Mesodermal cell (in vitro differentiated cells): ENCODE results near the gene SPRYD7.

Experiments used
- H3K27ac ChIP-seq: 2 replicates; pipeline ENCODE4 v1.7.0; 2013; ENCODE audit warnings: mild to moderate bottlenecking, low read depth, low read length, moderate library complexity; ENCODE audit not compliant: severe bottlenecking
- H3K36me3 ChIP-seq: 2 replicates; pipeline ENCODE4 v1.7.1; 2013; ENCODE audit warnings: mild to moderate bottlenecking, low read length, moderate library complexity; ENCODE audit not compliant: control insufficient read depth, insufficient read depth
- H3K4me1 ChIP-seq: one replicate; pipeline ENCODE4 v1.7.1; 2013; ENCODE audit warnings: mild to moderate bottlenecking, low read length; ENCODE audit not compliant: insufficient read depth, control insufficient read depth, poor library complexity, severe bottlenecking
- H3K4me3 ChIP-seq: 2 replicates; pipeline ENCODE4 v1.7.0; 2013; ENCODE audit warnings: low read length, control low read depth, mild to moderate bottlenecking; ENCODE audit not compliant: insufficient read depth, poor library complexity, severe bottlenecking; ENCODE audit errors: extremely low read depth
- H3K9me3 ChIP-seq: 2 replicates; pipeline ENCODE4 v1.7.1; 2013; ENCODE audit warnings: mild to moderate bottlenecking, low read length, moderate library complexity; ENCODE audit not compliant: control insufficient read depth
- WGBS, 2 experiments: methylation state at CpG; one replicate each; pipeline ENCODE4 v1.1.5; 2013; ENCODE audit warnings: missing lambda C conversion rate in 2 of 2; ENCODE audit not compliant: insufficient coverage in 2 of 2; 5-methylcytosine and 5-hydroxymethylcytosine counted together

SPRYD7 gene

DNA sequence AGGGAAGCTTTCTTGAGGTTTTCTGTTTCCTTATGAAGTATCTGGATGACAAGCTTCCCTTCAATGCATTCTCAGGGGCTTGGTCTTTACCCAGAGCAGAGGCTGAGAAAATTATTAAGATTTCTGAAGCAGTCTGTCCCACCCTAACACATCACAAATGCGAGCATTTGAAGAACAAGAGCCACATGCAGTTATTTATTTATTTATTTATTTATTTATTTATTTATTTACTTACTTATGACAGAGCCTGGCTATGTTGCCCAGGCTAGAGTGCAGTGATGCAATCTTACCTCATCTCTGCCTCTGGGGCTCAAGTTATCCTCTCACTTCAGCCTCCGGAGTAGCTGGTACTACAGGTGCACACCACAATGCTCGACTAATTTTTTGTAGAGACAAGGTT lies 38.4 kb downstream of the SPRYD7 start:
- no peak overlapping the region for H3K4me3 ChIP-seq
- WGBS, 2 experiments = 80 to 84% methylated on average over 2 of the region's 3 CpGs
- H3K9me3 ChIP-seq = no peaks in the 10 kb centered on the region
- no peaks in the 10 kb centered on the region for H3K4me1 ChIP-seq
- no peak overlapping the region for H3K27ac ChIP-seq
- H3K36me3 ChIP-seq = no peaks in the 10 kb centered on the region

DNA sequence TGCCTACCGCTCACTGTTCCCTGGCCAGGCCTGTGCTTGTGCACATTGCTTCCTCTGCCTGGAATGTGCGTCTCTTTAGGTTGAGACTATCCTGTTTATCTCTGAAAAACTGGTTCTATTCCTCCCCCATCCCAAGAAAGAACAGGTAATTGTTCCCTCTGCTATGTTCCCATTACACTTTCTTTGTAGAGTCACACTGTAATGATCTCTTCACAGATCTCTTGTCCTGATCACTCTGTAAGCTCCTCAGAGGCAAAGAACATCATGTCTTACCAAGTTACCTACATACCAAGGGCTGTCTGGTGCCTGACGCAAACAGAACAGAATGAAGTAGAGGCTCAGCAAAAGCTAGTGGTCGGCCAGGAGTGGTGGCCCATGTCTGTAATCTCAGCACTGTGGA lies 40.3 kb downstream of the SPRYD7 start:
- no peaks in the 10 kb centered on the region for H3K4me1 ChIP-seq
- no peaks in the 10 kb centered on the region for H3K9me3 ChIP-seq
- H3K27ac ChIP-seq = no peak overlapping the region
- no peak overlapping the region for H3K4me3 ChIP-seq
- no peaks in the 10 kb centered on the region for H3K36me3 ChIP-seq
- WGBS, 2 experiments = 83 to 99% methylated on average over 3 to 4 of the region's 4 CpGs

DNA sequence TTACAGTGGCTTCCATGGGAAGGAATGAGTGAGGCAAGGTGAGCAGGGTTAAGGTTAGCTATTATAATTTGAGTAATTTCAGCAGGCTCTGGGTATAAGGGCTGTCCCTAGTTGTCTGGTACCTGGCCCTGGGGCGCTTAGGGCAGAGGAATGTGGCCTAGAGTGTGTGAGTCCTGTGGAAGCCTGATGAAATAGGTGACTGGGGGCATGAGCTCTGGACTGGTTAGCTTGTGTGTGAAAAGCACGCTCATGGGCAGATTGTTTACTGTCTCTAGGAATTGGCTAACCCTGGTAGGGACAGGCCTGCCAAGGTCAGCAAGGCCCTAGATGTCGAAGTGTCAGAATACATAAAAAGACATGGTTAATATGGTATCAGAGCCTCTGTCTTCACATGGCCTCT lies 42.5 kb downstream of the SPRYD7 start:
- Histone ChIP-seq H3K27ac (no peak overlapping the region), H3K9me3 (no peaks in the 10 kb centered on the region), H3K4me1 (no peaks in the 10 kb centered on the region), H3K4me3 (no peak overlapping the region), H3K36me3 (no peaks in the 10 kb centered on the region)
- 89 to 100% methylated on average over 3 of the region's 3 CpGs for WGBS, 2 experiments

DNA sequence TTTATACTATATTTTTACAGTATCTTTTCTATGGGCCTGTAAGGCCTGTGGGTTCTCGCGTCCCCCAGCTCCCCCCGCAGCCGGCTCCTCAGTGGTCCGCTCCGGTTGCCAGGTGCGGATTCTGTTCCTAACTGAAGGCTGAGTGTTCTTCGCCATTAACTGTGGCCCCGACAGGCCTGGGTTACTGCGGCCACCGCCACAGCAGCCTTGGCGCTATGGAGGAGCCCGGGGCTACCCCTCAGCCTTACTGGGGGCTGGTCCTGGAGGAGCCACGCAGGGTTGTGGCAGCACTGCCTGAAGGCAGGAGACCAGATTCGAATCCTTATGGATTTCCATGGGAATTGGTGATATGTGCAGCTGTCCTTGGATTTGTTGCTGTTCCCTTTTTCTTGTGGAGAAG lies 45.8 kb downstream of the SPRYD7 start:
- H3K9me3 ChIP-seq = peaks cover 8% of the 10 kb centered on the region
- WGBS, 2 experiments = 91 to 98% methylated on average over 12 to 15 of the region's 15 CpGs
- no peaks in the 10 kb centered on the region for H3K4me1 ChIP-seq
- no peak overlapping the region for H3K4me3 ChIP-seq
- no peaks in the 10 kb centered on the region for H3K36me3 ChIP-seq
- no peak overlapping the region for H3K27ac ChIP-seq

GRCh38 chr13:49878682-49879081 lies 57.5 kb downstream of the SPRYD7 start:
- H3K4me1 ChIP-seq = no peaks in the 10 kb centered on the region
- no peaks in the 10 kb centered on the region for H3K36me3 ChIP-seq
- no peak overlapping the region for H3K4me3 ChIP-seq
- 100% methylated on average over 3 of the region's 3 CpGs; no CpG with 5 or more reads in 1 of the 2 experiments for WGBS, 2 experiments
- H3K9me3 ChIP-seq = peaks cover 32% of the 10 kb centered on the region
- no peak overlapping the region for H3K27ac ChIP-seq

GRCh38 chr13:49877629-49878218 lies 58.4 kb downstream of the SPRYD7 start:
- H3K9me3 ChIP-seq = peaks cover 32% of the 10 kb centered on the region
- no peaks in the 10 kb centered on the region for H3K4me1 ChIP-seq
- H3K4me3 ChIP-seq = no peak overlapping the region
- no peak overlapping the region for H3K27ac ChIP-seq
- 100% methylated on average over 1 of the region's 3 CpGs for WGBS, 2 experiments
- H3K36me3 ChIP-seq = no peaks in the 10 kb centered on the region

GRCh38 chr13:49874430-49874829 lies 61.7 kb downstream of the SPRYD7 start:
- Histone ChIP-seq H3K27ac (no peak overlapping the region), H3K36me3 (no peaks in the 10 kb centered on the region), H3K4me3 (no peak overlapping the region), H3K9me3 (peaks cover 32% of the 10 kb centered on the region), H3K4me1 (no peaks in the 10 kb centered on the region)
- WGBS, 2 experiments = 78 to 90% methylated on average over 1 to 3 of the region's 3 CpGs

GRCh38 chr13:49869519-49869918 lies 66.6 kb downstream of the SPRYD7 start:
- Histone ChIP-seq H3K9me3 (peaks cover 5% of the 10 kb centered on the region), H3K4me3 (no peak overlapping the region), H3K4me1 (no peaks in the 10 kb centered on the region), H3K27ac (no peak overlapping the region), H3K36me3 (no peaks in the 10 kb centered on the region)
- WGBS, 2 experiments = 52 to 54% methylated on average over 3 of the region's 3 CpGs

DNA sequence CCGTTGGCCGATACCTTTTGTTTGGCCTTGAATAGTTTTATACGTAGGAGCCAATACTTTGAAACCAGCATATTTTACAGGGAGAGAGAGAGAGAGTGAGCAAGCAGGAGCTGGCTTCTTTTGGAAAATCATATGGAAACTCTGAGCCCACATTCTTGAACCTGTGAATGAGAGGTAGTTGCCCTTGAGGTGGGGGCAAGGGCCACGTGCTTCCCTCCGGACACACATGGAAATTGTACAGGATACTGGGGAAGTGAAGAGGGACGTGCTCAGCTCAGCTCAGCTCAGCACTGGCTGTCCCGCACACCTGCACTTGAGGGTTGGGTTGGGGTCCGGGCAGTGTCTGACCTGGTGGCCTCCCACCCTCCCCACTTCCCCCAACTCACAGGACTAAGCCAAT lies 68.3 kb downstream of the SPRYD7 start:
- Histone ChIP-seq H3K36me3 (no peaks in the 10 kb centered on the region), H3K9me3 (peaks cover 3% of the 10 kb centered on the region)
- 91 to 93% methylated on average over 4 to 8 of the region's 8 CpGs for WGBS, 2 experiments

DNA sequence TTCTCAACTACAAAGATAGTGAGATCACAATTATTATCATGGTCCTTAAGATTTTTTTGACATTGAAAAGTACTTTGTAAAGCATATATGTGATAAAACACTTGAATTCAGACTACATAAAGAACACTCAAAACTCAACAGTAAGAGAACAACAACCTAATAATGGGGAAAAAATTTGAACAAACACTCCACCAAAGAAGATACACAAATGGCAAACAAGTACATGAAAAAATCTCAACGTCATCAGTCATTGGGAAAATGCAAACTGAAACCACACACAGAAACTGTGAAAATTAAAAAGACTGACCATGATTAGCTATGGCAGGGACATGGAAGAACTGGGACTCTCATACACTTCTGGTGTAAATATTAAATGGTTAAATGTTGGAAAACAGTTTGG lies 70.9 kb downstream of the SPRYD7 start:
- Histone ChIP-seq H3K9me3 (peaks cover 1% of the 10 kb centered on the region), H3K4me3 (no peak overlapping the region), H3K36me3 (no peaks in the 10 kb centered on the region), H3K4me1 (no peaks in the 10 kb centered on the region), H3K27ac (no peak overlapping the region)
- WGBS, 2 experiments = no CpG with 5 or more reads among the region's 1 CpG

More for the DNA sequence above, 68.3 kb downstream of the SPRYD7 start:
- no peak overlapping the region for H3K4me3 ChIP-seq
- H3K27ac ChIP-seq = no peak overlapping the region
- no peaks in the 10 kb centered on the region for H3K4me1 ChIP-seq

DNA sequence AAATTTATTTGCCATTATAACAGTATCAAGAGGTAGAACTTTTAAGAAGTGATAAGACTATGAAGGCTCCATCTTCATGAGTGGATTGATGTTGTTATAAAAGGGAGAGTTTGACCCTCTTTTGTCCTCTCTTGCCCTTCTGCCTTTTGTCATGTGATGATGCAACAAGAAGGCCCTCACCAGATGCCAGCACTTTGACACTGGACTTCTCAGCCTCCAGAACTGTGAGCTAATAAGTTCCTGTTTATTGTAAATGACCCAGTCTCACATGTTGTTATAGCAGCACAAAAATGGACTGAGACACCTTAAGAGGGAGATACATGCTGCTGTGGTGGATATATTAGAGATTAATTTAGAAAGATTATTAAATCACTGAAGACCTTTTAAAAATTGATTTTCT lies 71.6 kb downstream of the SPRYD7 start:
- Histone ChIP-seq H3K36me3 (no peaks in the 10 kb centered on the region), H3K4me1 (peaks cover 5% of the 10 kb centered on the region), H3K27ac (no peak overlapping the region), H3K4me3 (no peak overlapping the region), H3K9me3 (no peaks in the 10 kb centered on the region)
